ENCODE results near the gene MED22. TPM values are rescaled to one million over a fixed set of nuclear protein-coding genes. Genes with fewer than 3 reads are reported as not detected.

The MED22 gene
- total RNA-seq, 1 experiment from 2014 or later, result 18.6 TPM

- no peak for ATAC-seq
- BruUV-seq (replicated peaks), result no TSS peak
Measured at GRCh38 chr9:133315997-133316396, 31.9 kb downstream of the MED22 start.

More at GRCh38 chr9:133315997-133316396, 31.9 kb downstream of the MED22 start:
- Histone ChIP-seq H3K36me3 (ENCODE audit: control insufficient read depth in 1 of 2, insufficient read depth in 2 of 2, low read length in 2 of 2) (no peaks in the 10 kb centered on the region), H3K27ac (ENCODE audit: low read depth, low read length) (no peak overlapping the region), H3K4me3 (replicated peaks in 1 of 2; ENCODE audit: low read depth in 1 of 2, low read length in 2 of 2) (no peak overlapping the region), H3K27me3 (ENCODE audit: insufficient read depth, low read length) (no peaks in the 10 kb centered on the region), H3K4me2 (ENCODE audit: low read length) (no peak overlapping the region), H3K9ac (ENCODE audit: low read length) (no peak overlapping the region), H2AFZ (ENCODE audit: low read depth, low read length, poor library complexity, severe bottlenecking) (no peak overlapping the region), H3K9me3 (ENCODE audit: control insufficient read depth in 1 of 2, insufficient read depth in 1 of 2, low read depth in 1 of 2, low read length in 2 of 2) (no peaks in the 10 kb centered on the region), H3K4me1 (ENCODE audit: control insufficient read depth in 1 of 2, insufficient read depth in 2 of 2, low read length in 2 of 2) (no peaks in the 10 kb centered on the region), H4K20me1 (ENCODE audit: insufficient read depth) (no peaks in the 10 kb centered on the region), H3K79me2 (ENCODE audit: insufficient read depth, low read length) (no peaks in the 10 kb centered on the region), H3K9me2 (ENCODE audit: insufficient read depth) (no peaks in the 10 kb centered on the region)
- ChIA-PET CTCF (no interaction called here), RAD21 (ENCODE audit: low non-redundant PET in 1 of 2, low total read pairs in 2 of 2, uncharacterized antibody in 2 of 2, unreplicated experiment in 2 of 2) (no interaction called here), POLR2A (no interaction called here)
- DNase-seq (ENCODE audit: low read depth, low spot score), result no peak
- intact Hi-C loops (cut with micrococcal nuclease), result no loop called here
- no peak for TF ChIP-seq MAX (IDR thresholded peaks at IDR 0.05)
- no peak for TF ChIP-seq POLR2AphosphoS5 (IDR thresholded peaks at IDR 0.05; ENCODE audit: low read depth, low read length)
- TF ChIP-seq YY1 (IDR thresholded peaks at IDR 0.05; ENCODE audit: extremely low read depth, insufficient replicate concordance, low read depth, low read length), result no peak
- no peak for TF ChIP-seq CTCF (IDR thresholded peaks at IDR 0.05 in 2 of 3, conservative IDR thresholded peaks at IDR 0.05 in 1 of 3; ENCODE audit: borderline replicate concordance in 1 of 3, insufficient read depth in 1 of 3, low read depth in 2 of 3, low read length in 2 of 3)
- TF ChIP-seq EZH2 (IDR thresholded peaks at IDR 0.05), result no peak
- TF ChIP-seq EGR1 (IDR thresholded peaks at IDR 0.05; ENCODE audit: low read depth), result no peak
- TF ChIP-seq ZBTB33 (IDR thresholded peaks at IDR 0.05; ENCODE audit: extremely low read depth, insufficient replicate concordance, low read length), result no peak
- no peak for TF ChIP-seq TCF7L2 (IDR thresholded peaks at IDR 0.05; ENCODE audit: borderline replicate concordance, extremely low read depth, insufficient read depth, insufficient read length)
- no peak for TF ChIP-seq POLR2A (IDR thresholded peaks at IDR 0.05; ENCODE audit: borderline replicate concordance, extremely low read depth, insufficient read depth, insufficient read length)
- no peak for TF ChIP-seq SRF (IDR thresholded peaks at IDR 0.05; ENCODE audit: low read depth)
- TF ChIP-seq CBX3 (IDR thresholded peaks at IDR 0.05; ENCODE audit: low read depth), result no peak
- TF ChIP-seq ZNF274 (IDR thresholded peaks at IDR 0.05; ENCODE audit: low read depth, low read length), result no peak
- no peak for TF ChIP-seq REST (IDR thresholded peaks at IDR 0.05; ENCODE audit: low read depth)
- TF ChIP-seq SIN3A (IDR thresholded peaks at IDR 0.05; ENCODE audit: low read depth), result no peak
- no peak for TF ChIP-seq JUND (IDR thresholded peaks at IDR 0.05)
- TF ChIP-seq ZFX (IDR thresholded peaks at IDR 0.05), result no peak
- TF ChIP-seq ATF3 (IDR thresholded peaks at IDR 0.05), result no peak
- TF ChIP-seq CEBPB (IDR thresholded peaks at IDR 0.05; ENCODE audit: low read depth), result no peak
